Testis (tissue), 2 donors: ENCODE data around the gene PCNX1.

Source experiments
- POLR2A ChIP-seq: fragments of 450-650 bp; IDR thresholded peaks from one replicate; pipeline ENCODE4 v1.6.1; 2017; ENCODE audit warnings: antibody characterized with exemption, mild to moderate bottlenecking, moderate library complexity
- TF ChIP-seq, protein P1 (sequence below), 3 experiments: fragments of 450-650 bp in 2 of 3; fragments of 200-600 bp in 1 of 3; sonication (generic) in 1 of 3; IDR thresholded peaks; one replicate each; pipeline ENCODE4 v1.5.1; 2016 to 2019; ENCODE audit warnings: antibody characterized with exemption in 3 of 3, mild to moderate bottlenecking in 2 of 3, moderate library complexity in 1 of 3

DNA sequence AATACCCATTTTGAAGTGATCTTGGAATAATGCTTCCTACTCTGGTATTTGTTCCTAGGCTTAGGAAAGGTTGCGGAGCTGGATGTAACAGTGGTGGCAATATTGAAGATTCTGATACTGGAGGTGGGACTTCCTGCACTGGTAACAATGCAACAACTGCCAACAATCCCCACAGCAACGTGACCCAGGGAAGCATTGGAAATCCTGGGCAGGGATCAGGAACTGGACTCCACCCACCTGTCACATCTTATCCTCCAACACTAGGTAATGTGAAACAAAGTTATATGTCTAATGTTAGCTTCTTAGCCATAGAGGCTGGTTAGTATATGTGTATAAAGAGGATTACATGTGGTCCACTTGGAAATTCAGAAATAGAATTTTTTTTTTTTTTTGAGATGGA, 197.9 kb downstream of the PCNX1 start:
- TF ChIP-seq, protein P1, sequence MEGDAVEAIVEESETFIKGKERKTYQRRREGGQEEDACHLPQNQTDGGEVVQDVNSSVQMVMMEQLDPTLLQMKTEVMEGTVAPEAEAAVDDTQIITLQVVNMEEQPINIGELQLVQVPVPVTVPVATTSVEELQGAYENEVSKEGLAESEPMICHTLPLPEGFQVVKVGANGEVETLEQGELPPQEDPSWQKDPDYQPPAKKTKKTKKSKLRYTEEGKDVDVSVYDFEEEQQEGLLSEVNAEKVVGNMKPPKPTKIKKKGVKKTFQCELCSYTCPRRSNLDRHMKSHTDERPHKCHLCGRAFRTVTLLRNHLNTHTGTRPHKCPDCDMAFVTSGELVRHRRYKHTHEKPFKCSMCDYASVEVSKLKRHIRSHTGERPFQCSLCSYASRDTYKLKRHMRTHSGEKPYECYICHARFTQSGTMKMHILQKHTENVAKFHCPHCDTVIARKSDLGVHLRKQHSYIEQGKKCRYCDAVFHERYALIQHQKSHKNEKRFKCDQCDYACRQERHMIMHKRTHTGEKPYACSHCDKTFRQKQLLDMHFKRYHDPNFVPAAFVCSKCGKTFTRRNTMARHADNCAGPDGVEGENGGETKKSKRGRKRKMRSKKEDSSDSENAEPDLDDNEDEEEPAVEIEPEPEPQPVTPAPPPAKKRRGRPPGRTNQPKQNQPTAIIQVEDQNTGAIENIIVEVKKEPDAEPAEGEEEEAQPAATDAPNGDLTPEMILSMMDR (IDR thresholded peaks at IDR 0.05), result no peak
- TF ChIP-seq POLR2A, result no peak
